Trophoblast cell (in vitro differentiated cells and primary cell): ENCODE data around the gene MLN.
A peak's percentile ranks its signal among the peaks of the same experiment; 100 is the strongest.

Source experiments
- DNase-seq, 2 donors: peaks; one replicate each; pipeline ENCODE4 v3.0.0-alpha.2; 2016
- H2AFZ ChIP-seq: 2 replicates; pipeline ENCODE4 v1.6.1; 2013; ENCODE audit warnings: low read length, moderate library complexity, mild to moderate bottlenecking; ENCODE audit not compliant: insufficient read depth, poor library complexity
- H2AK5ac ChIP-seq: 2 replicates; pipeline ENCODE4 v1.6.1; 2013; ENCODE audit warnings: mild to moderate bottlenecking, low read length
- H2BK120ac ChIP-seq: 2 replicates; pipeline ENCODE4 v1.6.1; 2013; ENCODE audit warnings: low read length, mild to moderate bottlenecking, moderate library complexity; ENCODE audit not compliant: insufficient read depth, poor library complexity
- H2BK12ac ChIP-seq: 2 replicates; pipeline ENCODE4 v1.6.1; 2013; ENCODE audit warnings: mild to moderate bottlenecking, low read length, moderate library complexity
- H2BK5ac ChIP-seq: 2 replicates; pipeline ENCODE4 v1.6.1; 2013; ENCODE audit warnings: low read length, low read depth, moderate library complexity, mild to moderate bottlenecking; ENCODE audit not compliant: poor library complexity
- H3K14ac ChIP-seq: 2 replicates; pipeline ENCODE4 v1.6.1; 2013; ENCODE audit warnings: mild to moderate bottlenecking, low read length
- H3K18ac ChIP-seq: 2 replicates; pipeline ENCODE4 v1.6.1; 2013; ENCODE audit warnings: mild to moderate bottlenecking, low read length
- H3K23ac ChIP-seq: 2 replicates; pipeline ENCODE4 v1.6.1; 2013; ENCODE audit warnings: low read length
- H3K27ac ChIP-seq: 2 replicates; pipeline ENCODE4 v1.5.1; 2013; ENCODE audit warnings: low read depth, mild to moderate bottlenecking, inconsistent platforms, low read length, moderate library complexity
- H3K27me3 ChIP-seq: 2 replicates; pipeline ENCODE4 v1.6.1; 2013; ENCODE audit warnings: inconsistent platforms, mild to moderate bottlenecking, low read length, moderate library complexity; ENCODE audit not compliant: insufficient read depth
- H3K36me3 ChIP-seq, 2 experiments: 1 replicate in 1 of 2; 2 replicates in 1 of 2; pipeline ENCODE4 v1.6.1; 2013; ENCODE audit warnings: low read length in 2 of 2, mild to moderate bottlenecking in 2 of 2, moderate library complexity in 1 of 2; ENCODE audit not compliant: insufficient read depth in 2 of 2, control insufficient read depth in 1 of 2
- H3K4ac ChIP-seq: 2 replicates; pipeline ENCODE4 v1.6.1; 2013; ENCODE audit warnings: low read depth, mild to moderate bottlenecking, low read length, moderate library complexity
- H3K4me1 ChIP-seq, 2 experiments: 1 replicate in 1 of 2; 2 replicates in 1 of 2; pipeline ENCODE4 v1.6.1; 2013; ENCODE audit warnings: low read length in 2 of 2, mild to moderate bottlenecking in 2 of 2, moderate library complexity in 1 of 2; ENCODE audit not compliant: insufficient read depth in 2 of 2, control insufficient read depth in 1 of 2
- H3K4me2 ChIP-seq: 2 replicates; pipeline ENCODE4 v1.6.1; 2013; ENCODE audit warnings: inconsistent platforms, mild to moderate bottlenecking, low read length, moderate library complexity
- H3K4me3 ChIP-seq: 2 replicates; pipeline ENCODE4 v1.5.1; 2013; ENCODE audit warnings: mild to moderate bottlenecking, low read depth, low read length, inconsistent platforms
- H3K79me1 ChIP-seq: one replicate; pipeline ENCODE4 v1.6.1; 2013; ENCODE audit warnings: low read length
- H3K79me2 ChIP-seq: 2 replicates; pipeline ENCODE4 v1.6.1; 2013; ENCODE audit warnings: low read length, mild to moderate bottlenecking; ENCODE audit not compliant: control insufficient read depth, insufficient read depth, poor library complexity
- H3K9ac ChIP-seq: 2 replicates; pipeline ENCODE4 v1.6.1; 2013; ENCODE audit warnings: mild to moderate bottlenecking, low read length
- H3K9me3 ChIP-seq: 2 replicates; pipeline ENCODE4 v1.6.1; 2013; ENCODE audit warnings: low read depth, mild to moderate bottlenecking, control low read depth, inconsistent platforms, low read length; ENCODE audit not compliant: insufficient read depth
- H4K12ac ChIP-seq: 2 replicates; pipeline ENCODE4 v1.6.1; 2013; ENCODE audit warnings: low read depth, mild to moderate bottlenecking, low read length, moderate library complexity
- H4K8ac ChIP-seq: 2 replicates; pipeline ENCODE4 v1.6.1; 2013; ENCODE audit warnings: low read depth, mild to moderate bottlenecking, low read length, moderate library complexity
- H4K91ac ChIP-seq: one replicate; pipeline ENCODE4 v1.6.1; 2013; ENCODE audit warnings: low read depth, mild to moderate bottlenecking, low read length, moderate library complexity
- WGBS: extraction: QIAGEN DNeasy Blood & Tissue Kit; methylation state at CpG from one replicate; pipeline ENCODE4 v1.1.7; 2013; ENCODE audit warnings: missing lambda C conversion rate; ENCODE audit not compliant: insufficient read length, insufficient coverage; ENCODE audit errors: extremely low coverage; 5-methylcytosine and 5-hydroxymethylcytosine counted together

Gene MLN

DNA sequence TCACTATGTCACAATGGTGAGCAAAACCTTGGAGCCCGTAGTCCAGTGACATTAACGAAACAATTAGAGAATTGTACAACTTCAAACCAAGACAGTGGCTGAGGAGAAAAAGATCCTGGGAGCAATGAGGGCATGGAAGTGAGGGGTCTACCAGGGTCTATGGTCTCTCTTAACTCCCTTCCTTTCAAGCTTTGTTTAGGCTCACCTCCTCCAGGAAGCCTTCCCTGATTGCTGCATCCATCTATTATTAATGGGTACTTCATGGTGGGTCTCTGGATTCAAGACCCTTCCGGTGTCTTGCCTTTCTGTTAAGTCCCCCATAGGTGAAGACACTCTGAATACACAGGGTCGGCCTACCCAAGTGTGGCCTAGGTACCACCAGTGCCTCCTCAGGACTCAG is 38.1 kb upstream of the MLN start:
- H3K27ac ChIP-seq: no peak overlapping the region
- no peak overlapping the region for H4K12ac ChIP-seq
- H2AFZ ChIP-seq: no peak overlapping the region
- no peak overlapping the region for H4K8ac ChIP-seq
- no peaks in the 10 kb centered on the region for H3K27me3 ChIP-seq
- no peak overlapping the region for H2BK12ac ChIP-seq
- no peak overlapping the region for H3K4me2 ChIP-seq
- no peaks in the 10 kb centered on the region for H3K9me3 ChIP-seq
- H2BK5ac ChIP-seq: no peak overlapping the region
- H3K18ac ChIP-seq: no peak overlapping the region
- no peak overlapping the region for H4K91ac ChIP-seq
- H3K4ac ChIP-seq: no peak overlapping the region
- no peak overlapping the region for H3K14ac ChIP-seq
- H2BK120ac ChIP-seq: no peak overlapping the region
- H3K79me1 ChIP-seq: peaks cover 11% of the 10 kb centered on the region
- no peak for DNase-seq
- no peak overlapping the region for H3K23ac ChIP-seq
- H3K4me3 ChIP-seq: no peak overlapping the region
- H3K4me1 ChIP-seq: peaks cover 30 to 37% of the 10 kb centered on the region in 2 experiments
- H2AK5ac ChIP-seq: no peak overlapping the region
- H3K36me3 ChIP-seq: no peaks in the 10 kb centered on the region
- H3K9ac ChIP-seq: no peak overlapping the region
- no peaks in the 10 kb centered on the region for H3K79me2 ChIP-seq
- WGBS: no CpG with 5 or more reads among the region's 4 CpGs

GRCh38 chr6:33841070-33841469 is 37.3 kb upstream of the MLN start:
- Histone ChIP-seq H3K23ac (no peak overlapping the region), H4K8ac (no peak overlapping the region), H2BK120ac (no peak overlapping the region), H4K91ac (peak overlapping the region; percentile 21), H3K4me3 (no peak overlapping the region), H3K36me3 (no peaks in the 10 kb centered on the region), H3K9me3 (no peaks in the 10 kb centered on the region), H3K79me2 (no peaks in the 10 kb centered on the region), H3K4me2 (no peak overlapping the region), H2AFZ (no peak overlapping the region), H3K27me3 (no peaks in the 10 kb centered on the region), H2AK5ac (no peak overlapping the region), H3K18ac (no peak overlapping the region), H4K12ac (no peak overlapping the region), H2BK5ac (no peak overlapping the region), H3K27ac (no peak overlapping the region), H2BK12ac (peak overlapping the region; percentile 9), H3K4ac (no peak overlapping the region), H3K4me1 (peaks cover 30 to 37% of the 10 kb centered on the region in 2 experiments), H3K79me1 (peaks cover 11% of the 10 kb centered on the region), H3K9ac (no peak overlapping the region), H3K14ac (no peak overlapping the region)
- no peak for DNase-seq
- WGBS: no CpG with 5 or more reads among the region's 3 CpGs

GRCh38 chr6:33840048-33840926 is 36.5 kb upstream of the MLN start:
- H3K18ac ChIP-seq: no peak overlapping the region
- no peak overlapping the region for H3K23ac ChIP-seq
- H3K36me3 ChIP-seq: no peaks in the 10 kb centered on the region
- H4K8ac ChIP-seq: peak overlapping the region; percentile 20
- no peaks in the 10 kb centered on the region for H3K27me3 ChIP-seq
- H3K14ac ChIP-seq: peak overlapping the region; percentile 16
- peak overlapping the region; percentile 82 for H3K27ac ChIP-seq
- H2AFZ ChIP-seq: no peak overlapping the region
- H3K79me2 ChIP-seq: no peaks in the 10 kb centered on the region
- peak overlapping the region; percentile 21 for H3K4me2 ChIP-seq
- H3K9ac ChIP-seq: no peak overlapping the region
- no peak overlapping the region for H4K12ac ChIP-seq
- DNase-seq: peak; percentile 92 to 95
- H2BK5ac ChIP-seq: peak overlapping the region; percentile 10
- H2AK5ac ChIP-seq: no peak overlapping the region
- H3K4ac ChIP-seq: no peak overlapping the region
- peaks cover 30 to 37% of the 10 kb centered on the region in 2 experiments for H3K4me1 ChIP-seq
- peak overlapping the region; percentile 60 for H4K91ac ChIP-seq
- H2BK12ac ChIP-seq: peak overlapping the region; percentile 39
- WGBS: no CpG with 5 or more reads among the region's 12 CpGs
- H3K9me3 ChIP-seq: no peaks in the 10 kb centered on the region
- H3K4me3 ChIP-seq: no peak overlapping the region
- peak overlapping the region; percentile 24 for H2BK120ac ChIP-seq
- peaks cover 11% of the 10 kb centered on the region for H3K79me1 ChIP-seq

GRCh38 chr6:33839399-33840047 is 35.7 kb upstream of the MLN start:
- H4K12ac ChIP-seq: no peak overlapping the region
- H3K4ac ChIP-seq: no peak overlapping the region

More at GRCh38 chr6:33839399-33840047, 35.7 kb upstream of the MLN start:
- Histone ChIP-seq H3K4me1 (peaks cover 34 to 39% of the 10 kb centered on the region in 2 experiments), H3K23ac (no peak overlapping the region), H4K8ac (peak overlapping the region; percentile 20), H3K27me3 (no peaks in the 10 kb centered on the region), H3K9me3 (no peaks in the 10 kb centered on the region), H2BK120ac (peak overlapping the region; percentile 34), H2BK12ac (peak overlapping the region; percentile 39), H2BK5ac (peak overlapping the region; percentile 10), H2AK5ac (no peak overlapping the region), H3K79me1 (peaks cover 14% of the 10 kb centered on the region), H3K27ac (peak overlapping the region; percentile 82), H3K9ac (no peak overlapping the region), H3K14ac (peak overlapping the region; percentile 16), H3K79me2 (no peaks in the 10 kb centered on the region), H4K91ac (peak overlapping the region; percentile 60), H3K36me3 (no peaks in the 10 kb centered on the region), H3K18ac (no peak overlapping the region), H2AFZ (no peak overlapping the region), H3K4me2 (no peak overlapping the region), H3K4me3 (no peak overlapping the region)
- no CpG with 5 or more reads among the region's 11 CpGs for WGBS
- DNase-seq: peak; percentile 98 to 99
